Neural progenitor cell (in vitro differentiated cells): Measurements from ENCODE around the gene CEP131. TPM values are rescaled to one million over a fixed set of nuclear protein-coding genes. Genes with fewer than 3 reads are reported as not detected.

ENCODE experiments used
- DNase-seq: peaks from one replicate; pipeline ENCODE4 v3.0.0-alpha.2; 2016; ENCODE audit warnings: low spot score
- H2AFZ ChIP-seq: fragments of 200-600 bp; sonication (generic); replicated peaks from 2 replicates; pipeline ENCODE4 v1.6.1; 2016; ENCODE audit warnings: antibody characterized with exemption
- H3F3A ChIP-seq: fragments of 200-600 bp; sonication (generic); 2 replicates; pipeline ENCODE4 v1.6.1; 2016; ENCODE audit warnings: antibody characterized with exemption, low read depth
- H3K27ac ChIP-seq: fragments of 200-600 bp; sonication (generic); 2 replicates; pipeline ENCODE4 v1.5.1; 2016; ENCODE audit warnings: mild to moderate bottlenecking
- H3K27me3 ChIP-seq: fragments of 200-600 bp; sonication (generic); 2 replicates; pipeline ENCODE4 v1.6.1; 2016; ENCODE audit warnings: mild to moderate bottlenecking, moderate library complexity
- H3K36me3 ChIP-seq: fragments of 200-600 bp; sonication (generic); 2 replicates; pipeline ENCODE4 v1.5.1; 2016
- H3K4me1 ChIP-seq: fragments of 200-600 bp; sonication (generic); 2 replicates; pipeline ENCODE4 v1.6.1; 2016; ENCODE audit warnings: mixed run types
- H3K4me2 ChIP-seq: fragments of 200-600 bp; sonication (generic); 2 replicates; pipeline ENCODE4 v1.6.1; 2016
- H3K4me3 ChIP-seq: fragments of 200-600 bp; sonication (generic); 2 replicates; pipeline ENCODE4 v1.5.1; 2016
- H3K79me2 ChIP-seq: fragments of 200-600 bp; sonication (generic); 2 replicates; pipeline ENCODE4 v1.6.1; 2016; ENCODE audit warnings: low read depth
- H3K9ac ChIP-seq: fragments of 200-600 bp; sonication (generic); 2 replicates; pipeline ENCODE4 v1.6.1; 2016
- H3K9me3 ChIP-seq: fragments of 200-600 bp; sonication (generic); 2 replicates; pipeline ENCODE4 v1.5.1; 2016; ENCODE audit warnings: low read depth
- H4K20me1 ChIP-seq: fragments of 200-600 bp; sonication (generic); 2 replicates; pipeline ENCODE4 v1.6.1; 2016; ENCODE audit warnings: low read depth
- H3K27ac Mint-ChIP-seq: 3 replicates; pipeline ENCODE4 v1.8.0; 2021; ENCODE audit warnings: mixed read lengths
- H3K27me3 Mint-ChIP-seq: 2 replicates; pipeline ENCODE4 v1.8.0; 2022; ENCODE audit warnings: low read depth, mild to moderate bottlenecking, inconsistent platforms, moderate library complexity, mixed read lengths; ENCODE audit not compliant: insufficient read depth
- H3K36me3 Mint-ChIP-seq: 3 replicates; pipeline ENCODE4 v1.8.0; 2021; ENCODE audit warnings: mixed read lengths
- H3K4me1 Mint-ChIP-seq: 3 replicates; pipeline ENCODE4 v1.8.0; 2021; ENCODE audit warnings: mixed read lengths
- H3K4me3 Mint-ChIP-seq: 3 replicates; pipeline ENCODE4 v1.8.0; 2021; ENCODE audit warnings: mild to moderate bottlenecking, moderate library complexity, mixed read lengths
- H3K9me3 Mint-ChIP-seq: 3 replicates; pipeline ENCODE4 v1.8.0; 2020; ENCODE audit warnings: mixed read lengths
- EZH2 ChIP-seq: fragments of 200-600 bp; sonication (generic); IDR thresholded peaks from 2 replicates; pipeline ENCODE4 v1.6.1; 2017; ENCODE audit warnings: antibody characterized with exemption, mild to moderate bottlenecking, moderate library complexity
- EZH2phosphoT487 ChIP-seq: fragments of 200-600 bp; sonication (generic); IDR thresholded peaks from 2 replicates; pipeline ENCODE4 v1.6.1; 2017; ENCODE audit warnings: antibody characterized with exemption
- total RNA-seq: library from RNA; depleted of rRNA; stranded (reverse); fragments of >200 nt; gene quantifications from 2 replicates; pipeline ENCODE4 v1.2.3, GENCODE V29; 2015; ENCODE audit warnings: low replicate concordance
- TF ChIP-seq, protein P1 (sequence below): fragments of 200-600 bp; sonication (generic); IDR thresholded peaks from 2 replicates; pipeline ENCODE4 v1.5.1; 2017; ENCODE audit warnings: antibody characterized with exemption, mild to moderate bottlenecking

CEP131 gene
- total RNA-seq, 1 donor from 2014 or later: 7.7 TPM

DNA sequence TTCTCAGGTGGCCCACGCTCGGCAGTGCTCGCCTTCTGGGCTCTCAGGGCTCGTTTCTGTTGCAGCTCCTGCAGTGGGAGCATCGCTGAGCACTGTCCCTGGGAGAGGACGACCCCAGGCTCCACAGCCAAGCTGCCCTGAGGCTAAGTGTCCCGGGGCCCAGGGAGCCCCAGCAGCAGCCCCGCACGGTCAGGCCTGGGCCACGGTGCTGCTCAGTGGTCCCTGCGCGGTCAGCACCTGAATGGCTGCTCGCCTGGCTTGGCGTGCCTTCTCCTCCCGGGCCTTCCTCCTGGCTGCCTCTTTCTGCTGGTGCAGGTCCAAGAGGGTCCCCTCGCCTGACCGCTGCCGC lies 23.3 kb downstream of the CEP131 start:
- no peaks in the 10 kb centered on the region for H3K36me3 ChIP-seq
- H3K27me3 ChIP-seq: no peaks in the 10 kb centered on the region
- no peak overlapping the region for H3K9ac ChIP-seq
- no peaks in the 10 kb centered on the region for H3F3A ChIP-seq
- H3K9me3 ChIP-seq: no peaks in the 10 kb centered on the region
- Mint-ChIP-seq H3K36me3 (peaks cover 6% of the 10 kb centered on the region), H3K4me1 (peaks cover 2% of the 10 kb centered on the region), H3K9me3 (no peaks in the 10 kb centered on the region), H3K27me3 (no peaks in the 10 kb centered on the region), H3K4me3 (no peak overlapping the region), H3K27ac (no peak overlapping the region)
- no peak overlapping the region for H3K27ac ChIP-seq
- DNase-seq: no peak
- H2AFZ ChIP-seq: no peak overlapping the region
- H3K4me2 ChIP-seq: no peak overlapping the region
- H3K4me3 ChIP-seq: no peak overlapping the region
- no peaks in the 10 kb centered on the region for H3K4me1 ChIP-seq
- TF ChIP-seq, protein P1, sequence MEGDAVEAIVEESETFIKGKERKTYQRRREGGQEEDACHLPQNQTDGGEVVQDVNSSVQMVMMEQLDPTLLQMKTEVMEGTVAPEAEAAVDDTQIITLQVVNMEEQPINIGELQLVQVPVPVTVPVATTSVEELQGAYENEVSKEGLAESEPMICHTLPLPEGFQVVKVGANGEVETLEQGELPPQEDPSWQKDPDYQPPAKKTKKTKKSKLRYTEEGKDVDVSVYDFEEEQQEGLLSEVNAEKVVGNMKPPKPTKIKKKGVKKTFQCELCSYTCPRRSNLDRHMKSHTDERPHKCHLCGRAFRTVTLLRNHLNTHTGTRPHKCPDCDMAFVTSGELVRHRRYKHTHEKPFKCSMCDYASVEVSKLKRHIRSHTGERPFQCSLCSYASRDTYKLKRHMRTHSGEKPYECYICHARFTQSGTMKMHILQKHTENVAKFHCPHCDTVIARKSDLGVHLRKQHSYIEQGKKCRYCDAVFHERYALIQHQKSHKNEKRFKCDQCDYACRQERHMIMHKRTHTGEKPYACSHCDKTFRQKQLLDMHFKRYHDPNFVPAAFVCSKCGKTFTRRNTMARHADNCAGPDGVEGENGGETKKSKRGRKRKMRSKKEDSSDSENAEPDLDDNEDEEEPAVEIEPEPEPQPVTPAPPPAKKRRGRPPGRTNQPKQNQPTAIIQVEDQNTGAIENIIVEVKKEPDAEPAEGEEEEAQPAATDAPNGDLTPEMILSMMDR: no peak
- no peak for TF ChIP-seq EZH2
- no peak for TF ChIP-seq EZH2phosphoT487
- H4K20me1 ChIP-seq: no peaks in the 10 kb centered on the region
- H3K79me2 ChIP-seq: no peaks in the 10 kb centered on the region

GRCh38 chr17:81198826-81199481 lies 23.8 kb downstream of the CEP131 start:
- no peaks in the 10 kb centered on the region for H3K9me3 Mint-ChIP-seq
- peaks cover 2% of the 10 kb centered on the region for H3K4me1 Mint-ChIP-seq
- Histone ChIP-seq H3K4me2 (no peak overlapping the region), H3K27me3 (no peaks in the 10 kb centered on the region), H3K79me2 (no peaks in the 10 kb centered on the region), H3K36me3 (no peaks in the 10 kb centered on the region), H3K4me1 (no peaks in the 10 kb centered on the region), H3K4me3 (no peak overlapping the region), H3K9ac (no peak overlapping the region), H3K27ac (no peak overlapping the region), H3F3A (no peaks in the 10 kb centered on the region), H3K9me3 (no peaks in the 10 kb centered on the region), H2AFZ (no peak overlapping the region), H4K20me1 (no peaks in the 10 kb centered on the region)
- no peak for DNase-seq
- TF ChIP-seq EZH2 (no peak), EZH2phosphoT487 (no peak)
- TF ChIP-seq, protein P1: no peak
- H3K4me3 Mint-ChIP-seq: no peak overlapping the region
- H3K27me3 Mint-ChIP-seq: no peaks in the 10 kb centered on the region
- H3K27ac Mint-ChIP-seq: no peak overlapping the region
- peaks cover 5% of the 10 kb centered on the region for H3K36me3 Mint-ChIP-seq

- no peaks in the 10 kb centered on the region for H3K27me3 ChIP-seq
- H3K27ac ChIP-seq: no peak overlapping the region
- H3K4me3 Mint-ChIP-seq: no peak overlapping the region
Observed at GRCh38 chr17:81197831-81198490, 24.8 kb downstream of the CEP131 start.

More at GRCh38 chr17:81197831-81198490, 24.8 kb downstream of the CEP131 start:
- no peak for DNase-seq
- no peak overlapping the region for H3K4me2 ChIP-seq
- H3K79me2 ChIP-seq: no peaks in the 10 kb centered on the region
- Mint-ChIP-seq H3K9me3 (no peaks in the 10 kb centered on the region), H3K27ac (no peak overlapping the region), H3K4me1 (peaks cover 2% of the 10 kb centered on the region), H3K36me3 (peaks cover 5% of the 10 kb centered on the region), H3K27me3 (no peaks in the 10 kb centered on the region)
- no peak overlapping the region for H2AFZ ChIP-seq
- H3K9me3 ChIP-seq: no peaks in the 10 kb centered on the region
- no peaks in the 10 kb centered on the region for H3K36me3 ChIP-seq
- H4K20me1 ChIP-seq: no peaks in the 10 kb centered on the region
- no peak overlapping the region for H3K4me3 ChIP-seq
- H3F3A ChIP-seq: no peaks in the 10 kb centered on the region
- no peaks in the 10 kb centered on the region for H3K4me1 ChIP-seq
- TF ChIP-seq, protein P1: no peak
- no peak for TF ChIP-seq EZH2
- TF ChIP-seq EZH2phosphoT487: no peak
- no peak overlapping the region for H3K9ac ChIP-seq
